ENCODE measurements around the gene HOXA4.

Gene HOXA4

DNA sequence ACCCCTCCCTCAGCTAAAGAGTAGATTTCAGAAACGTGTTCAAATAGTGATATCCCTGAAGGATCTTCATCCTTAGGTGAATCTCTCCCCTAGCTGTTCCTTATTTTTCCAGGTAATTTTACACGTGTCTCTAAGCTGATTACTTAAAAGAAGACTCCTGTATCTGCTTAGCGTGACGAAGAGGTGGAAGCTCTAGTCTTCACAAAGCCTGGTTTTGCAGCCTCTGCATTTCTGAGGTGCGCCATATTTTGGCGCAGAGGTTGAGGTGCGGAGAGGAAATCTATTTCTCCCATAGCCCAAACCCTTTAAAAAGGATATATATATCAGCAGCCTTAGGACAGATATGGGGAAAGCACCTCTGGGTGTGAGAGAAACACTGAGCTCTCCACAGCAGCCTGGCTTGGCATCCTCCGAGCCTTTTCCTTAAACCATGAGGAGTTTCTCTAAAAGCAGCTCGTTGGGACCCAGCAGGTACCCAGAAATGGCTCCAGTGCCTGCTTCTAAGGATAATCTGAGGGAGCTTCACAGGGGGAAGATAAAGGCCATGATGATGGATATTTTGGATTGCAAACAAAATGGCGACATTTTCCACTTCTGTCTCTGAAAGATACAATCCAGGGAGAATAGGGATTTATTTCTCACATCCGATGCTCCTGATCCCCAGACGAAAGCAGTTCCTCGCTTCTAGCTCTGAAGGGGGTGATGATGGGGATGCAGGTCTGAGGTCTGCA is 25.1 kb downstream of the HOXA4 start:
- no peak overlapping the region for H3K27ac Mint-ChIP-seq
- H3K36me3 Mint-ChIP-seq: peaks cover 9% of the 10 kb centered on the region
- H3K9me3 Mint-ChIP-seq: no peaks in the 10 kb centered on the region
- H3K4me3 Mint-ChIP-seq: no peak overlapping the region
- no peak for DNase-seq (ENCODE audit: low spot score in 2 of 2)
- no peak for ATAC-seq
- H3K4me1 Mint-ChIP-seq: peaks cover 32% of the 10 kb centered on the region

DNA sequence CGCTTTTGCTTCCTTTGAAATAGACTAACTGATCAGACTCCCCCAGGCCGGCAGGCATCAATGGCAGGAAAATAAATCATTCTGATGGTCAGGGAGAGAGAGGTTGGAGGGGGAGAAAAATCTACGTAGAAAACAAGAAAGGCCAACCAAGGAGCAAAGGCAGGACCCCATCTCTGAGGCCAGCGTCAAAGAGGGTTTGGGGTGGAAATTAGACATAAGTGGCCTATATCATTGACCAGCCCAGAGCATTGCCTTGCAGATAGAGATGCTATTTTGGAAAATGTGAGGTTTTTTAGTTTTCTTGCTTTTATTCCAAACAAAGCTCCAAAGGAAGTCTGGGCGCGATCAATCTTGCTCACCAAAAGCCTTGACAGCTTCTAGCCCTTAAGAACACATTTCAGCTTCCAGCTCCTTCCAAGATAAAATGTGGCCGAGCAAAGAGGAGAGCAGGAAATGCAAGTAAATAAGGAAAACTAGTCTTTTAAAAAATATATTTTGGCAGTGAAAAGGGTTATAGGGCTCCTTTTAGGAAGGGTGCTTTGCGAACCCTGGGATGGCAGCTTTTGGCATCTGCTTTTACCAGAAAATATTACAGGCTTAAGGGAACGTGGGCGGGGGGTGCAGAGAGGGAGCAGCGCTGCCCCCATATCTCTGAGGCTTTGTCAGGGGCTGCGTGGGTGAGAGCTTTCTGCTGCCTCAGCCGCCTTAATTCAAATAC is 26.1 kb downstream of the HOXA4 start:
- no peak for ATAC-seq
- H3K36me3 Mint-ChIP-seq: peaks cover 16% of the 10 kb centered on the region
- no peaks in the 10 kb centered on the region for H3K9me3 Mint-ChIP-seq
- peaks cover 32% of the 10 kb centered on the region for H3K4me1 Mint-ChIP-seq
- no peak for DNase-seq (ENCODE audit: low spot score in 2 of 2)
- H3K27ac Mint-ChIP-seq: no peak overlapping the region
- no peak overlapping the region for H3K4me3 Mint-ChIP-seq

DNA sequence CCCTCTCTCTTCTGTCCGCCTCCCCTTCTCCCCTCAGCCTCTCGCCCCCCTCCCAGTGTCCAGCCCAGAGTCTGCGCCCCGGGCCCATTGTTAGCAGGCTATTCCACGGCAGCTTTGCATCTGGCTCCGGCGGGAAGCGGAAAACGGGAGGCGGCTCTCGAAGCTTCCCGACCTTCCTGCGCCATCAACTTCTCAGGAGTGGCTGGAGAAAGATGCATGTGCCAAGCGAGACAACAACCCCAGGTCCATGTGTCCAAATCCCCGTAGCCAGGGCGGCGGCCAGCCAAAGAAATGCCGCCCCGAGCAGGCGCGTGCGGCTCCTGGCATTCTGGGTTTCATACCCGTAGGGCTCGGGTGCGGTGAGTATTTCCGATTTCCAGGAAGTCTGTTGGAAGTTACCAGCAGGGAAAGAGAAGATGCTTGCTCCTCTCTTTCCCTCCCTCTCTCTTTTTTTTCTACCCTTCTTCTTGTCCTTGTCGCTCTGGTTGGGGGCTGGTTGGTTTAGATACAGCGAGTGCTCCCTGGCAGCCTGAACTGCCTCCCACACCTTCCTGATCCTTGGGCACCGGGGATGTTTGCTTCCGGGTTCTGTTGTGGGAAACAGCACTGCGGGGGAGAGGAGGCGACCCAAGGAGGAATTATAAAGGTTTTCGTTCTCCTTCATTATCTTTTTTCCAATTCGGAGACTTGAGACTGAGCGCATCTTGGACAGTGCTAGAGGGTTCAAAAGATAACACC is 26.9 kb downstream of the HOXA4 start:
- Mint-ChIP-seq H3K27ac (no peak overlapping the region), H3K36me3 (peaks cover 23% of the 10 kb centered on the region), H3K4me1 (peaks cover 37% of the 10 kb centered on the region), H3K9me3 (no peaks in the 10 kb centered on the region), H3K4me3 (peak overlapping the region; percentile 59)
- DNase-seq (ENCODE audit: low spot score in 2 of 2) (no peak), ATAC-seq (no peak)

DNA sequence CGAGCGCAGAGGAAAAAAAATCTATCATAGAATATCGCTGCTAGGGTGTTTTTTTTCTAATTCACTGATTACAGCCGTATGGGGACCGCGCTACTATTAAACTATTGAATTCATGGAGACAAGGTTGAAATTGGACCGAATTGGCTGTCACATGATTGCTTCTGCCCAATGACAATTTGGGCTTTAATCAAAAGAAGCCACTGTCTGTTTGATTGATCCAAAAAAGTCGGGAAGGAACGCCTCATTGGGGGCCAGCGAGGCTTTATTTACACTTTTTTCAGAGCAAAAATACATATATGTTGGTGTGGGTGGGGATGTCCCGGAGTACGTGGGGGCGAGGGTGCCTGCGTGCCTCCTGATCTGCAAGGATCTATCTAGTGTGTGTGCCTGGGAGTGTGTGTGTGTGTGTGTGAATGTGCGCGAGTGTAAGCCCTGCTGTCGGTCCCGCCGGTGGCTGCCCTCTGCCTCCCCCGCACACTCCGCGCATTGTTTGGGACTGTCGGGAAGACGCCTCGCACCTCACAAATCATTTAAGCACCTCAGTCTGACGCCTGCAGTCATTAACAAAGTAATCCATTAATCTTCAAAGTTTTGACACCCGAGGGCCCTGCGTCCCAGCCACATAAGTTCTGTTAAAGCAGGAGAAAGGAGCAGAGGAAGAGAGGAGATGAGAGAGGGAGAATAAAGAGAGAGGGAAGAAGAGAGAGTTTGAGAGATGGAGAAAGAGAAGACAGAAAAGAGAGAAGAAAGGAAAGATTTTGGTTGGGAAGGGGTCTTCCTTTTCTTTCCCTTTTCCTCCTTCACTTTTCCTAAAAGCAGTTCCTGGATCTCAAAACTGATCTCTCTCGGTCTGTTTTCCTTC is 27.7 kb downstream of the HOXA4 start, which contains the start of gene HOXA2:
Gene HOXA2, minus strand, starts transcription at position 103 of the 862 bp plus-strand sequence. CDS start 183 bp downstream, outside the sequence.
- peak; percentile 37 for ATAC-seq
- no peak for DNase-seq (ENCODE audit: low spot score in 2 of 2)
- Mint-ChIP-seq H3K36me3 (peaks cover 23% of the 10 kb centered on the region), H3K9me3 (no peaks in the 10 kb centered on the region), H3K4me3 (peak within 1 kb of the TSS; percentile 59), H3K4me1 (peaks cover 46% of the 10 kb centered on the region), H3K27ac (no peak within 1 kb of the TSS)

DNA sequence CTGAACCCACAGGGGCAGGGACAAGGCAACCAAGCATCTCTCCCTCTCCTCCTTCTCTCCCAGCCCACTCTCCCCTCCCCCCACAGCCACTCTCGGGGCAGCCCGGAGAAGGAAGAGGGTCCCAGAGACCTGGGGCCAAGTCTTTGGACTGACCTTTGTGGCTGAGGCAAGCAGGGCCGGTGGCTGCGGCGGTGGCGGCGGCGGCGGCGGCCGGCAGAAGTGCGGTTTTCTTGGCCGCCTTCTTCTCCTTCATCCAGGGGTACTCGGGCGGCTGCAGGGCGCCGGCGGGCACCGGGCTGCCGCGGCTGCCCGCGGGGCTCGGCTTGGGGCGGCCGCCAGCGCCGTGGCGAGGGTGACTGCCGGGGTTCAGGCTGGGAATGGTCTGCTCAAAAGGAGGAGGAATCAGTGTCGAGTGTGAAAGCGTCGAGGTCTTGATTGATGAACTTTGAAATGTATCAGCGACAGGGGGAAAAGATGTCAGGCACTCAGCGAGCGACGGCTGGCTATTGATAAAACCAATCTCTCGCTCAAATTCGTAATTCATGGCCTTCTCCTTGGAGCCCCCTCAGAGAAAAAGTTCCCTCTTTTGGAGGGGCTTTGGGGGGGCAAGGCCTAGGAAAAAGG is 28.5 kb downstream of the HOXA4 start:
- Mint-ChIP-seq H3K36me3 (peaks cover 23% of the 10 kb centered on the region), H3K27ac (no peak overlapping the region), H3K9me3 (no peaks in the 10 kb centered on the region), H3K4me3 (peak overlapping the region; percentile 59), H3K4me1 (peaks cover 52% of the 10 kb centered on the region)
- ATAC-seq (no peak), DNase-seq (ENCODE audit: low spot score in 2 of 2) (no peak)

DNA sequence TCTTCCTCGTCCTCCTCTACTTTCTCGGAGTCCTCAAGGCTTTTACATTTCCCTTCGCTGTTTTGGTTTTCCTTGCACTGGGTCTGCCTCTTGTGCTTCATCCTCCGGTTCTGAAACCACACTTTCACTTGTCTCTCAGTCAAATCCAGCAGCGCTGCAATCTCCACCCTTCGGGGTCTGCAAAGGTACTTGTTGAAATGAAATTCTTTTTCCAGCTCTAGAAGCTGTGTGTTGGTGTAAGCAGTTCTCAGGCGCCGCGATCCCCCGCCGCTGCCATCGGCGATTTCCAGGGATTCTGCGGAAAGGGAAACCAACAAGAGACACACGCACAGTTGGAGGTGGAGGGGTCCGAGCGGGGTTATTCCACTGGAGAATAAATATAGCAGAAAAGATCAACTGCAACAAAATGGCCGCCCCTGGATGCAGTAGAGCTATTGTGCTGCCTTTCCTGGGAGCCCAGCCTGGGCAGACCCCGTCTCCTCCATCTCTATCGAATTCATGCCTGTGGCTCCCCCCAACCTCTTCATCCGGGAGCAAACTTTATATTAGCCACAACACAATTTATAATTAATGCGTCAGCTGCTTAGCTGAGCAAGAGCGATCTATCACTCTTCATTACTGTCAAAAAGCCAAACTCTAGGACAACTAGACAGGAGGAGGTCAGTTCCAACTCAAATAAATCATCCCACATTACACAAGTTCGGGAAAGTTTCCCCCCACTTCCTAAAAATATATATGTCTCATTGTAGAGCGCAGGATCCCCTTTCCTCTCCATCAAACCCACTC is 29.2 kb downstream of the HOXA4 start:
- peaks cover 23% of the 10 kb centered on the region for H3K36me3 Mint-ChIP-seq
- H3K4me1 Mint-ChIP-seq: peaks cover 55% of the 10 kb centered on the region
- peak overlapping the region; percentile 59 for H3K4me3 Mint-ChIP-seq
- no peaks in the 10 kb centered on the region for H3K9me3 Mint-ChIP-seq
- no peak for DNase-seq (ENCODE audit: low spot score in 2 of 2)
- no peak for ATAC-seq
- H3K27ac Mint-ChIP-seq: no peak overlapping the region

DNA sequence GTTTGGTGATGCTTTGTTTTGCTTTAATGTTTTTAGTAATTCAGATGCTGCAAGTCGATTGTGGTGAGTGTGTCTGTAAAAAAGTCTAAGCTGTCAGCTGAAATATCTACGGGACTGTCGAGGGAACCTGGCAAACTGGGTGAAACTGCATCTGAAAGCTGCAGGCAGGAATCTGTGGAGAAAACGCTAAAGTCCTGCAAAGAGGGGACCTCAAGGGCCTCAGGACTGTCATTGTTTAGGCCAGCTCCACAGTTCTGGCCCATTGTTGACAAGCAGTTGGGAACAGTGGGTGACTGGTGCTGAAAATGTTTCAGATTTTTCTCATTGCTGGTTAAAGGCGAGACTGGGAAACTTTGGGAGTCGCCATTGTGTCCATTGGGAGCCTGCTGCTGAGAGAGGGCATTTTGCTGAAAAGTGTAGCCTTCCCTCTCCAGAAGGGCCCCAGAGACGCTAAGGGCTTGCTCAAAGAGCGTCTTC is 29.8 kb downstream of the HOXA4 start:
- no peak overlapping the region for H3K4me3 Mint-ChIP-seq
- peaks cover 23% of the 10 kb centered on the region for H3K36me3 Mint-ChIP-seq
- no peak for DNase-seq (ENCODE audit: low spot score in 2 of 2)
- H3K4me1 Mint-ChIP-seq: peaks cover 58% of the 10 kb centered on the region
- no peak overlapping the region for H3K27ac Mint-ChIP-seq
- H3K9me3 Mint-ChIP-seq: no peaks in the 10 kb centered on the region
- no peak for ATAC-seq

DNA sequence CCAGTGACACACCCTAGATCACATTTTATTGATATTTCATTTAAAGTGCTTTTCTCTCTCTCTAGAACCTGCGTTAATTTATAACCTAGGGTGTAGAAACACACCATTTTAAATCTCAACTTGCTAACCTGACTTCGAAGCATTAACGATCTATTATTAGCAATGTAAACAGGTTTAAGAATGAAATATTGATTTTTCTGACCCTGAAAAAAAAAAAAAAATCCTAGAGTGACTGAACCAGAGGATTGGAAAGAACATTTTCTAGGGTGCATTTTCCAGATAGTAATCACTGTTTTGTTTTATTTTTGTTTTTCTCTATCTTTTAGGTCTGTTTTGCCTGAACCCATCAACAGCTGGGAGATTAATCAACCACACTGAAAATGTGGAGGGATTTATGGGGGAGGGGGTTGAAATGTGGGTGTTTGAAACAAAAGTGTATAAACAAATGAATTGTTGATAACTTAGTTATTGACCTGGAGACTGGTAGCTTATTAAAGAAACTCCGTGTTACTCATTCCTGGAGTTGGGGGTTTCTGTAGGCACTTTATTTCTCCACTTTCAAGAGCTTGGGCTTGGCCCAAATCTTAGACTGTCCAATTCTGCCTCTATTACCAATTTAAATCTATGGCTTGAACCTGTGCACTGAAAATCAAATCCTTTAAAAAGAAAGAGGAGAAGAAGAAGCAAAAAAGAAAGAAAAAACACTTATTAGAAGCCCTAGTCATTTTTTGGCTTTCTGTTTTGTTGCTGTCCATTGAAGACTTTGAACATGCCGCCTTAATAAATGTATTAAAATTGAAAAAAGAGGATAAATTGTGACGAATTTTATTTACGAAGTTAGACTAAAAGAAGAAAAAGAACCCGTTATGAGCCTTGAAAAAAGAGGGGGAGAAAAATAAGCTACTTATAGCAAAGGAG is 30.8 kb downstream of the HOXA4 start:
- DNase-seq (ENCODE audit: low spot score in 2 of 2) (no peak), ATAC-seq (no peak)
- H3K4me3 Mint-ChIP-seq: no peak overlapping the region
- no peaks in the 10 kb centered on the region for H3K9me3 Mint-ChIP-seq
- H3K4me1 Mint-ChIP-seq: peaks cover 69% of the 10 kb centered on the region
- H3K36me3 Mint-ChIP-seq: peaks cover 23% of the 10 kb centered on the region
- no peak overlapping the region for H3K27ac Mint-ChIP-seq

DNA sequence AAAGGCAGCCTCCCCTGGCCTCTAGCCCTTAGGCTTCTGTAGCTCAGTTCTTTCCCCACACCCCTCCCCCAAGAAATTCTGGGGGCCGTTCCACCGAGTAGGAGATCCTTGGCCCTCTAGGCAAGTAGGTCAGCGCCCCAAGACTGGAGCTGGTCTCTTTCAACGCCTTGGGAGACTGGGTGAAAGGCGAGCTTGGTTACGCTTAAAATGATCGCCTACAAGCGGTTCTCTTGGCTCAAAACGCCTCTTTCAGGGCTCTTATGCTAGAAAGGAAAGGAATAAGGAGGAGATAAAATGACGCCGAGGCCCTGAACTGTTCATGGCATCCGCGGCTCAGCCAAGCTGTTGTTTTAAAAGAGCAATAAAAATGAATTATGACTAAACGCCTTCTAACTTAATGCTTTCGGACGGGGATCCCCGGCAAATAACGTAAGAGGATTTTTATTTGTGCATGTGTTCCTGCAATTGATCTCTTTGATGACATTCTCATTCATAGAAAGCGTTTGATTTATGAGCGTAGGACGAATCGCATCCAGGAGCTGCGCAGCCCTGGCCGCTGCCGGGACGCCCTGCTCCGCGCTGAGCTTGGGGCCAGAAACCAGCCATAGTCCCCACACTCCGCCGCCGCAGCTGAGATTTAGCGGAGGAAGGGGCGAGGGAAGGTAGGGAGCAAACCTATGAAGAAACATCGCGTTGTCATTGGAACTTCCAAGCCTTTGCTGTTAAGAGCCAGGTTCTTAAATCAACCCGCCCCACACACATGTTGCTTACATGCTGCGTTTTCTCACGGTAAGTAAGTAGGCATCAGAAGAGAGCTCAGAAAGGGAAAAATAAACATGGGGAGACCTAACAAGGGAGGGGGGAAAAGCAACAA is 31.7 kb downstream of the HOXA4 start:
- no peaks in the 10 kb centered on the region for H3K9me3 Mint-ChIP-seq
- DNase-seq (ENCODE audit: low spot score in 2 of 2) (no peak), ATAC-seq (no peak)
- H3K4me3 Mint-ChIP-seq: peak overlapping the region; percentile 78
- no peak overlapping the region for H3K27ac Mint-ChIP-seq
- peaks cover 72% of the 10 kb centered on the region for H3K4me1 Mint-ChIP-seq
- H3K36me3 Mint-ChIP-seq: peaks cover 23% of the 10 kb centered on the region

DNA sequence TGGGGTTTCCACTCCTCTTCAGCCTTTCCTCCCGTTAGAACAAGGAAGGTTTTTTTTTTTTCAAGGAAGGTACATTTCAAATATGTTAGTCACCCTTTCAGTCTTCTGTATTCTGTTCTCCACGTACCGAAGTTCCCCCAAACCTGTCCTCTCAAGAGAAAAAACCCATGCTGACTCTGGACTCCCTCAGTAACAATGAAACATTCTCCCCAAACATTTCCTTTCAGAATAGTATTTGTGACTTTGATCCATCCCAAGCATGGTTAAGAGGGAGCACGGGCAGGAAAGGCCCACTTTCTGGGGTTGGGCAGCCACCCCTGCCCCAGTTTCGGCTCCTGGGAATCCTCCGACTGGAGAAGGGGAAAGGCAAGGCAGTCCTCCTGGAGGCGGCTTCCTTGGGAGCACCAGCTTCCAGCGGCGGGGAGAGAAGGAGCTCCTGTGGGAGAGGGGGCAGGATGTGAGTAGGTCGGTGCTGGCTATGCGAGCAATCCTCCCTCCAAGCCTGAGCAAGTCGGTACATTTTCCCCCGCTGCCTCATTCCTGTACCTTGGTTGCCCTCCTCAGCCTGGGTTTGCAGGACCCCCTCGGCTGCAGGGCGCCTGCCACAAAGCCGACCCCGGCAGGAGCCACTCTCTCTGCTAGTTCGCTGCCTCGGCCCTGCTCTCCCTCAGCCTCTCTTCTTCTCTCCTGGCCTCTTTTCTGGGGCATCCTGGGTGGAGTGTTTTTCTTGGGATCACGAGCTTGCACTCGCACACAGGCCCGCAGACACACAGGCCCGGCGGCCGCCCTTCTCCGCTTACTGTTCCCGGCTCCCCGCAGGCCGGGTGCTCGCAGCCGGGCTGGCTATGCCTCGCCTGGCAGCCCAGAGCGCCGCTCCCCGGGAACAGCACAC is 32.6 kb downstream of the HOXA4 start:
- Mint-ChIP-seq H3K36me3 (peaks cover 23% of the 10 kb centered on the region), H3K27ac (peak overlapping the region; percentile 70), H3K4me1 (peaks cover 63% of the 10 kb centered on the region), H3K4me3 (peak overlapping the region; percentile 78), H3K9me3 (no peaks in the 10 kb centered on the region)
- no peak for ATAC-seq
- DNase-seq (ENCODE audit: low spot score in 2 of 2): no peak

DNA sequence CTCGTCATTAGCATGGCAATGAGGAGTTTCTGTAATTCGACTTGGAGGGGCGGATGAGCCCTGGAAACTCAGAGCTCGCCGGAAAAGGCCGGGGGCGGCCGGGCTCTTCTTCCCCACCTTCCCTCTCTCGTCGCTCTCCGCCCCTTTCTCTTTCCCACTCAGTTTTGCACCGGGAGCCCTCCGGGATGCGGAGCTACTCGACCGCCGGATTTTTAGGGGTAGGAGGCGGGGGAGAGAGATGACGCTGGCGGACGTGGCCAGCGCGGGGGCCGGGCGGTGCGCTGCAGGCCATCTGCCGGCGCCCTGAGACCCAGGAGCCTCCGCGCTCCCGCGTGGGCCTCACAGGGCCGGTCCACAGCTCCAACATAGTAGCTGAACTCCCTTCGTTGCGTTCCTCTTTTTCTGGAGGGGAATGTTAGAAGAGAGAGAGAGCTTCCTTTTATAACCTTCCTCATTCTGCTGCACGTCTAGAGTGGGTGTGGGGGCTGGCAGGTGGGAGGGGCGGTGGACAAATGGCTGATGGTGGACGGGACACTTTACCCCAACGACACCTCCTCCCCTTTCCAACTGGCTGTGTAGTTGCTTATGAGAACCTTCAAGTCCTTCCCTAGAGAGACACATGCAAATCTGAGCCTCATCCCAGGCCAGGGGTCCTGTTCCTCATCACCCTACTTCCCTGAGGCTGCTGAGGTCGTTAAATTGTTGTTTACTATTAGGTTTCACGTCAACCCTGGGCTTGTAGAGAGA is 33.6 kb downstream of the HOXA4 start:
- ATAC-seq (peak; percentile 15), DNase-seq (ENCODE audit: low spot score in 2 of 2) (no peak)
- peak overlapping the region; percentile 78 for H3K4me3 Mint-ChIP-seq
- H3K27ac Mint-ChIP-seq: peak overlapping the region; percentile 70
- peaks cover 22% of the 10 kb centered on the region for H3K36me3 Mint-ChIP-seq
- no peaks in the 10 kb centered on the region for H3K9me3 Mint-ChIP-seq
- peaks cover 54% of the 10 kb centered on the region for H3K4me1 Mint-ChIP-seq

All from stimulated activated effector memory CD8-positive, alpha-beta T cell treated with anti-CD3 and anti-CD28 coated beads, Interleukin-12 subunit alpha, Interleukin-12 subunit beta, amount 100 ng/mL, for 72 hours (primary cell).